Measurements from ENCODE around the gene PTH1R. TPM values are rescaled to one million over a fixed set of nuclear protein-coding genes. Genes with fewer than 3 reads are reported as not detected.
"Not testable (repeated sequence)": the region's sequence is repeated elsewhere in the genome, so short reads cannot be mapped to it uniquely, and the experiment has no call there.

PTH1R gene
- total and polyA plus RNA-seq, 2 donors (not counting 1 experiment from before 2014, with no cell fraction given), result 0.67 to 4.3 TPM

GRCh38 chr3:46908986-46909534 is 31.5 kb downstream of the PTH1R start:
- Histone ChIP-seq H3K4me2 (ENCODE audit: extremely low read depth, insufficient read depth, low read length) (peak overlapping the region; percentile 0), H3K4me3 (replicated peaks in 1 of 4; ENCODE audit: control extremely low read depth in 1 of 4, insufficient read depth in 1 of 4, low read depth in 3 of 4, low read length in 4 of 4) (no peak overlapping the region), H2AFZ (ENCODE audit: low read length) (no peak overlapping the region), H4K20me1 (ENCODE audit: control insufficient read depth, extremely low read depth, insufficient read depth, low read length) (no peaks in the 10 kb centered on the region), H3K27ac (ENCODE audit: insufficient read depth, low read length) (no peak overlapping the region), H3K9me3 (ENCODE audit: control insufficient read depth, insufficient read depth, low read depth, low read length) (no peaks in the 10 kb centered on the region), H3K9ac (ENCODE audit: insufficient read depth, low read length) (no peak overlapping the region), H3K36me3 (ENCODE audit: control insufficient read depth, insufficient read depth, low read length) (no peaks in the 10 kb centered on the region), H3K79me2 (ENCODE audit: control insufficient read depth, insufficient read depth, low read length) (no peaks in the 10 kb centered on the region), H3K4me1 (ENCODE audit: control insufficient read depth, extremely low read depth, insufficient read depth, low read length) (peaks cover 12% of the 10 kb centered on the region), H3K27me3 (ENCODE audit: control insufficient read depth, insufficient read depth, low read length) (peaks cover 6% of the 10 kb centered on the region)
- no peak for TF ChIP-seq CTCF (conservative IDR thresholded peaks at IDR 0.05 in 1 of 2, IDR thresholded peaks at IDR 0.05 in 1 of 2; ENCODE audit: low read depth in 1 of 2, low read length in 2 of 2)
- no peak for TF ChIP-seq EZH2 (IDR thresholded peaks at IDR 0.05; ENCODE audit: low read length, missing control alignments)
- DNase-seq (ENCODE audit: low read depth in 2 of 2), result no peak

GRCh38 chr3:46909535-46910161 is 32.1 kb downstream of the PTH1R start:
- peak; percentile 74 to 82 for DNase-seq (ENCODE audit: low read depth in 2 of 2)
- H3K9me3 ChIP-seq (ENCODE audit: control insufficient read depth, insufficient read depth, low read depth, low read length), result no peaks in the 10 kb centered on the region
- H3K4me1 ChIP-seq (ENCODE audit: control insufficient read depth, extremely low read depth, insufficient read depth, low read length), result peaks cover 14% of the 10 kb centered on the region
- TF ChIP-seq EZH2 (IDR thresholded peaks at IDR 0.05; ENCODE audit: low read length, missing control alignments) (no peak), CTCF (conservative IDR thresholded peaks at IDR 0.05 in 1 of 2, IDR thresholded peaks at IDR 0.05 in 1 of 2; ENCODE audit: low read depth in 1 of 2, low read length in 2 of 2) (peak; percentile 78 to 89)
- no peak overlapping the region for H3K4me3 ChIP-seq (replicated peaks in 1 of 4; ENCODE audit: control extremely low read depth in 1 of 4, insufficient read depth in 1 of 4, low read depth in 3 of 4, low read length in 4 of 4)
- H4K20me1 ChIP-seq (ENCODE audit: control insufficient read depth, extremely low read depth, insufficient read depth, low read length), result no peaks in the 10 kb centered on the region
- no peaks in the 10 kb centered on the region for H3K36me3 ChIP-seq (ENCODE audit: control insufficient read depth, insufficient read depth, low read length)
- H2AFZ ChIP-seq (ENCODE audit: low read length), result no peak overlapping the region
- H3K27me3 ChIP-seq (ENCODE audit: control insufficient read depth, insufficient read depth, low read length), result peaks cover 6% of the 10 kb centered on the region
- no peak overlapping the region for H3K27ac ChIP-seq (ENCODE audit: insufficient read depth, low read length)
- no peaks in the 10 kb centered on the region for H3K79me2 ChIP-seq (ENCODE audit: control insufficient read depth, insufficient read depth, low read length)
- peak overlapping the region; percentile 0 for H3K4me2 ChIP-seq (ENCODE audit: extremely low read depth, insufficient read depth, low read length)
- H3K9ac ChIP-seq (ENCODE audit: insufficient read depth, low read length), result no peak overlapping the region

GRCh38 chr3:46910166-46910760 is 32.7 kb downstream of the PTH1R start:
- Histone ChIP-seq H3K4me2 (ENCODE audit: extremely low read depth, insufficient read depth, low read length) (no peak overlapping the region), H4K20me1 (ENCODE audit: control insufficient read depth, extremely low read depth, insufficient read depth, low read length) (no peaks in the 10 kb centered on the region), H3K9ac (ENCODE audit: insufficient read depth, low read length) (no peak overlapping the region), H3K4me3 (replicated peaks in 1 of 4; ENCODE audit: control extremely low read depth in 1 of 4, insufficient read depth in 1 of 4, low read depth in 3 of 4, low read length in 4 of 4) (no peak overlapping the region), H3K27ac (ENCODE audit: insufficient read depth, low read length) (no peak overlapping the region), H3K9me3 (ENCODE audit: control insufficient read depth, insufficient read depth, low read depth, low read length) (no peaks in the 10 kb centered on the region), H2AFZ (ENCODE audit: low read length) (no peak overlapping the region), H3K27me3 (ENCODE audit: control insufficient read depth, insufficient read depth, low read length) (peaks cover 6% of the 10 kb centered on the region), H3K36me3 (ENCODE audit: control insufficient read depth, insufficient read depth, low read length) (no peaks in the 10 kb centered on the region), H3K4me1 (ENCODE audit: control insufficient read depth, extremely low read depth, insufficient read depth, low read length) (peaks cover 14% of the 10 kb centered on the region), H3K79me2 (ENCODE audit: control insufficient read depth, insufficient read depth, low read length) (no peaks in the 10 kb centered on the region)
- DNase-seq (ENCODE audit: low read depth in 2 of 2), result no peak
- no peak for TF ChIP-seq CTCF (conservative IDR thresholded peaks at IDR 0.05 in 1 of 2, IDR thresholded peaks at IDR 0.05 in 1 of 2; ENCODE audit: low read depth in 1 of 2, low read length in 2 of 2)
- no peak for TF ChIP-seq EZH2 (IDR thresholded peaks at IDR 0.05; ENCODE audit: low read length, missing control alignments)

GRCh38 chr3:46910914-46911313 is 33.4 kb downstream of the PTH1R start:
- not testable (repeated sequence) for H3K4me3 ChIP-seq (replicated peaks in 1 of 4; ENCODE audit: control extremely low read depth in 1 of 4, insufficient read depth in 1 of 4, low read depth in 3 of 4, low read length in 4 of 4); H3K79me2 ChIP-seq (ENCODE audit: control insufficient read depth, insufficient read depth, low read length); H3K27ac ChIP-seq (ENCODE audit: insufficient read depth, low read length); DNase-seq (ENCODE audit: low read depth in 2 of 2); H3K9me3 ChIP-seq (ENCODE audit: control insufficient read depth, insufficient read depth, low read depth, low read length); H3K4me2 ChIP-seq (ENCODE audit: extremely low read depth, insufficient read depth, low read length); H3K9ac ChIP-seq (ENCODE audit: insufficient read depth, low read length); H3K36me3 ChIP-seq (ENCODE audit: control insufficient read depth, insufficient read depth, low read length); H2AFZ ChIP-seq (ENCODE audit: low read length); H3K27me3 ChIP-seq (ENCODE audit: control insufficient read depth, insufficient read depth, low read length); H4K20me1 ChIP-seq (ENCODE audit: control insufficient read depth, extremely low read depth, insufficient read depth, low read length)
- peaks cover 14% of the 10 kb centered on the region for H3K4me1 ChIP-seq (ENCODE audit: control insufficient read depth, extremely low read depth, insufficient read depth, low read length)
